ENCODE data around the gene RCHY1. TPM values are rescaled to one million over a fixed set of nuclear protein-coding genes. Genes with fewer than 3 reads are reported as not detected.
"Not testable (repeated sequence)": the region's sequence is repeated elsewhere in the genome, so short reads cannot be mapped to it uniquely, and the experiment has no call there.

RCHY1 gene
- total and polyA plus RNA-seq, 8 donors = 5.8 to 36.0 (median 15.6) TPM

GRCh38 chr4:75545526-75545925, 31.3 kb upstream of the RCHY1 start:
- H3K4me3 ChIP-seq = no peak overlapping the region
- no peak overlapping the region for H3K27ac ChIP-seq
- DNase-seq = no peak
- intact Hi-C loops (cut with DNase I; ENCODE audit: low total_unique reads) = no loop called here
- 83 to 95% (median 94%) methylated on average over 4 to 5 of the region's 5 CpGs for WGBS, 5 donors
- no peaks in the 10 kb centered on the region for H3K27me3 ChIP-seq
- peaks cover 0 to 46% (median 32%) of the 10 kb centered on the region in 4 donors for H3K36me3 ChIP-seq
- H3K4me1 ChIP-seq = no peaks in the 10 kb centered on the region
- no peaks in the 10 kb centered on the region for H3K9me3 ChIP-seq
- TF ChIP-seq CTCF (IDR thresholded peaks at IDR 0.05) = no peak
- TF ChIP-seq POLR2A (IDR thresholded peaks at IDR 0.05) = no peak
- no peak for TF ChIP-seq EP300 (IDR thresholded peaks at IDR 0.05)
- TF ChIP-seq POLR2AphosphoS5 (IDR thresholded peaks at IDR 0.05) = no peak

- no peaks in the 10 kb centered on the region for H3K27me3 ChIP-seq
- no peak for DNase-seq
- WGBS, 5 donors = 92 to 100% (median 96%) methylated on average over 3 of the region's 3 CpGs
- TF ChIP-seq EP300 (IDR thresholded peaks at IDR 0.05) (no peak), POLR2A (IDR thresholded peaks at IDR 0.05) (no peak), CTCF (IDR thresholded peaks at IDR 0.05) (no peak), POLR2AphosphoS5 (IDR thresholded peaks at IDR 0.05) (no peak)
- H3K27ac ChIP-seq = no peak overlapping the region
- intact Hi-C loops (cut with DNase I; ENCODE audit: low total_unique reads) = no loop called here
- no peaks in the 10 kb centered on the region for H3K9me3 ChIP-seq
- no peak overlapping the region for H3K4me3 ChIP-seq
- H3K4me1 ChIP-seq = no peaks in the 10 kb centered on the region
- H3K36me3 ChIP-seq = peaks cover 0 to 50% (median 35%) of the 10 kb centered on the region in 4 donors
These were observed 30.7 kb upstream of the RCHY1 start for GRCh38 chr4:75544870-75545269.

- WGBS, 5 donors = 90 to 95% (median 94%) methylated on average over 8 of the region's 8 CpGs
- DNase-seq; H3K27ac ChIP-seq; H3K27me3 ChIP-seq; H3K4me1 ChIP-seq; H3K4me3 ChIP-seq; intact Hi-C loops (cut with DNase I; ENCODE audit: low total_unique reads); H3K9me3 ChIP-seq: not testable (repeated sequence)
- peaks cover 0 to 56% (median 39%) of the 10 kb centered on the region in 4 donors for H3K36me3 ChIP-seq
These were observed 30.0 kb upstream of the RCHY1 start for GRCh38 chr4:75544220-75544619.

GRCh38 chr4:75542824-75543223, 28.6 kb upstream of the RCHY1 start:
- no peak overlapping the region for H3K4me3 ChIP-seq
- intact Hi-C loops (cut with DNase I; ENCODE audit: low total_unique reads) = no loop called here

GRCh38 chr4:75537308-75537707, 23.1 kb upstream of the RCHY1 start:
- 83 to 93% (median 91%) methylated on average over 6 of the region's 6 CpGs for WGBS, 5 donors
- H3K27ac ChIP-seq; H3K4me3 ChIP-seq; H3K4me1 ChIP-seq; H3K27me3 ChIP-seq; intact Hi-C loops (cut with DNase I; ENCODE audit: low total_unique reads); DNase-seq: not testable (repeated sequence)
- peaks cover 0 to 13% (median 3%) of the 10 kb centered on the region in 4 donors for H3K9me3 ChIP-seq
- H3K36me3 ChIP-seq = peaks cover 0 to 52% (median 34%) of the 10 kb centered on the region in 4 donors

More at GRCh38 chr4:75542824-75543223, 28.6 kb upstream of the RCHY1 start:
- H3K4me1 ChIP-seq = no peaks in the 10 kb centered on the region
- no peak overlapping the region for H3K27ac ChIP-seq
- H3K9me3 ChIP-seq = no peaks in the 10 kb centered on the region
- peaks cover 0 to 68% (median 43%) of the 10 kb centered on the region in 4 donors for H3K36me3 ChIP-seq
- no peaks in the 10 kb centered on the region for H3K27me3 ChIP-seq
- TF ChIP-seq EP300 (IDR thresholded peaks at IDR 0.05) (no peak), POLR2A (IDR thresholded peaks at IDR 0.05) (no peak), CTCF (IDR thresholded peaks at IDR 0.05) (no peak), POLR2AphosphoS5 (IDR thresholded peaks at IDR 0.05) (no peak)
- no peak for DNase-seq

GRCh38 chr4:75533926-75534325, 19.7 kb upstream of the RCHY1 start:
- H3K4me3 ChIP-seq; intact Hi-C loops (cut with DNase I; ENCODE audit: low total_unique reads); H3K27ac ChIP-seq; DNase-seq; H3K27me3 ChIP-seq; H3K4me1 ChIP-seq: not testable (repeated sequence)
- H3K36me3 ChIP-seq = peaks cover 9 to 59% (median 49%) of the 10 kb centered on the region in 4 donors
- peaks cover 0 to 21% (median 3%) of the 10 kb centered on the region in 4 donors for H3K9me3 ChIP-seq

- Histone ChIP-seq H3K36me3 (peaks cover 9 to 59% (median 53%) of the 10 kb centered on the region in 4 donors), H3K9me3 (peaks cover 0 to 21% (median 3%) of the 10 kb centered on the region in 4 donors)
- WGBS, 5 donors = 95 to 99% (median 97%) methylated on average over 4 of the region's 4 CpGs
- H3K4me1 ChIP-seq; H3K4me3 ChIP-seq; DNase-seq; intact Hi-C loops (cut with DNase I; ENCODE audit: low total_unique reads); H3K27me3 ChIP-seq; H3K27ac ChIP-seq: not testable (repeated sequence)
These were observed 19.2 kb upstream of the RCHY1 start for GRCh38 chr4:75533339-75533887.

GRCh38 chr4:75531536-75532143, 17.4 kb upstream of the RCHY1 start:
- H3K27ac ChIP-seq; DNase-seq; H3K27me3 ChIP-seq; H3K4me1 ChIP-seq; H3K4me3 ChIP-seq; intact Hi-C loops (cut with DNase I; ENCODE audit: low total_unique reads): not testable (repeated sequence)
- H3K36me3 ChIP-seq = peaks cover 9 to 70% (median 69%) of the 10 kb centered on the region in 4 donors
- peaks cover 0 to 21% (median 3%) of the 10 kb centered on the region in 4 donors for H3K9me3 ChIP-seq
- 74 to 98% (median 97%) methylated on average over 7 of the region's 7 CpGs for WGBS, 5 donors
